SK-N-SH treated with all-trans-retinoic acid at 6 μM for 48 hours (cell line): ENCODE data around the gene SLC25A42.

Experiments
- ARNTL ChIP-seq: fragments of 450-650 bp; formaldehyde crosslinking; IDR thresholded peaks from 2 replicates; pipeline ENCODE4 v1.5.0; 2020; ENCODE audit warnings: low read depth, mild to moderate bottlenecking, moderate library complexity, borderline replicate concordance
- CSDC2 ChIP-seq: fragments of 250-450 bp; sonication (Bioruptor Pico); IDR thresholded peaks from 2 replicates; pipeline ENCODE4 v1.5.0; 2020; ENCODE audit warnings: mild to moderate bottlenecking, moderate library complexity
- ESRRG ChIP-seq: fragments of 250-450 bp; sonication (Bioruptor Pico); IDR thresholded peaks from 2 replicates; pipeline ENCODE4 v1.6.1; 2021; ENCODE audit warnings: mild to moderate bottlenecking
- GLIS3 ChIP-seq: fragments of 250-450 bp; sonication (Bioruptor Pico); IDR thresholded peaks from 2 replicates; pipeline ENCODE4 v1.5.0; 2020; ENCODE audit warnings: mild to moderate bottlenecking, moderate library complexity
- PPARA ChIP-seq: fragments of 250-450 bp; sonication (Bioruptor Pico); IDR thresholded peaks from 2 replicates; pipeline ENCODE4 v1.5.0; 2020; ENCODE audit warnings: mild to moderate bottlenecking, borderline replicate concordance
- SNAI2 ChIP-seq: fragments of 250-450 bp; sonication (Bioruptor Pico); IDR thresholded peaks from 2 replicates; pipeline ENCODE4 v1.5.0; 2020; ENCODE audit warnings: mild to moderate bottlenecking, moderate library complexity
- ZNF70 ChIP-seq: fragments of 450-650 bp; formaldehyde crosslinking; IDR thresholded peaks from 2 replicates; pipeline ENCODE4 v1.5.0; 2020; ENCODE audit warnings: mild to moderate bottlenecking, moderate library complexity
- ZNF8 ChIP-seq: fragments of 450-650 bp; formaldehyde crosslinking; IDR thresholded peaks from 2 replicates; pipeline ENCODE4 v1.5.0; 2020; ENCODE audit warnings: mild to moderate bottlenecking, moderate library complexity
- TF ChIP-seq, protein P1 (sequence below): fragments of 250-450 bp; sonication (Bioruptor Pico); IDR thresholded peaks from 2 replicates; pipeline ENCODE4 v1.8.0; 2021; ENCODE audit warnings: low read depth, mild to moderate bottlenecking, moderate library complexity, borderline replicate concordance
- TF ChIP-seq, protein P2 (sequence below): fragments of 250-450 bp; sonication (Bioruptor Pico); IDR thresholded peaks from 2 replicates; pipeline ENCODE4 v1.5.1; 2020; ENCODE audit warnings: low read depth, mild to moderate bottlenecking, moderate library complexity
- TF ChIP-seq, protein P3 (sequence below): fragments of 250-450 bp; sonication (Bioruptor Pico); IDR thresholded peaks from 2 replicates; pipeline ENCODE4 v1.8.0; 2020; ENCODE audit warnings: mild to moderate bottlenecking, moderate library complexity, borderline replicate concordance
- TF ChIP-seq, protein P4 (sequence below): fragments of 250-450 bp; sonication (Bioruptor Pico); IDR thresholded peaks from 2 replicates; pipeline ENCODE4 v1.5.0; 2020; ENCODE audit warnings: mild to moderate bottlenecking, moderate library complexity

DNA sequence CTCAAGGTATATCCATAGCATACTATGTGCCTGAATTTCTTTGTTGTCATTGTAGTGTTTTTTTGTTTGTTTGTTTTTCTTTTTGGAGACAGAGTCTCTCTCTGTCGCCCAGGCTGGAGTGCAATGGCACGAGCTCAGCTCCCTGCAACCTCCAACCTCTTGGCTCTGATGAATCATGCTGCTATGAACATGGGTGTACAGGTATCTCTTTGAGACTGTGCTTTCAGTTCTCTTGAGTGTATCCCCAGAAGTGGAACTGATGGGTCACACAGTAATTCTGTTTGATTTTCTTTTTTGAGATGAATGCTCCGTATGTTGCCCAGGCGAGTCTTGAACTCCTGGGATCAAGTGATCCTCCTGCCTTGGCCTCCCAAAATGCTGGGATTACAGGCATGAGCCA is 13.7 kb upstream of the SLC25A42 start:
- TF ChIP-seq GLIS3 (no peak), ZNF8 (CRISPR knock-in tag) (no peak), SNAI2 (CRISPR knock-in tag) (no peak), ZNF70 (no peak), CSDC2 (CRISPR knock-in tag) (no peak), ARNTL (CRISPR knock-in tag) (no peak), PPARA (no peak), ESRRG (no peak)
- TF ChIP-seq, protein P1, sequence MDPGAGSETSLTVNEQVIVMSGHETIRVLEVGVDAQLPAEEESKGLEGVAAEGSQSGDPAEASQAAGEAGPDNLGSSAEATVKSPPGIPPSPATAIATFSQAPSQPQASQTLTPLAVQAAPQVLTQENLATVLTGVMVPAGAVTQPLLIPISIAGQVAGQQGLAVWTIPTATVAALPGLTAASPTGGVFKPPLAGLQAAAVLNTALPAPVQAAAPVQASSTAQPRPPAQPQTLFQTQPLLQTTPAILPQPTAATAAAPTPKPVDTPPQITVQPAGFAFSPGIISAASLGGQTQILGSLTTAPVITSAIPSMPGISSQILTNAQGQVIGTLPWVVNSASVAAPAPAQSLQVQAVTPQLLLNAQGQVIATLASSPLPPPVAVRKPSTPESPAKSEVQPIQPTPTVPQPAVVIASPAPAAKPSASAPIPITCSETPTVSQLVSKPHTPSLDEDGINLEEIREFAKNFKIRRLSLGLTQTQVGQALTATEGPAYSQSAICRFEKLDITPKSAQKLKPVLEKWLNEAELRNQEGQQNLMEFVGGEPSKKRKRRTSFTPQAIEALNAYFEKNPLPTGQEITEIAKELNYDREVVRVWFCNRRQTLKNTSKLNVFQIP (CRISPR knock-in tag): no peak
- TF ChIP-seq, protein P2, sequence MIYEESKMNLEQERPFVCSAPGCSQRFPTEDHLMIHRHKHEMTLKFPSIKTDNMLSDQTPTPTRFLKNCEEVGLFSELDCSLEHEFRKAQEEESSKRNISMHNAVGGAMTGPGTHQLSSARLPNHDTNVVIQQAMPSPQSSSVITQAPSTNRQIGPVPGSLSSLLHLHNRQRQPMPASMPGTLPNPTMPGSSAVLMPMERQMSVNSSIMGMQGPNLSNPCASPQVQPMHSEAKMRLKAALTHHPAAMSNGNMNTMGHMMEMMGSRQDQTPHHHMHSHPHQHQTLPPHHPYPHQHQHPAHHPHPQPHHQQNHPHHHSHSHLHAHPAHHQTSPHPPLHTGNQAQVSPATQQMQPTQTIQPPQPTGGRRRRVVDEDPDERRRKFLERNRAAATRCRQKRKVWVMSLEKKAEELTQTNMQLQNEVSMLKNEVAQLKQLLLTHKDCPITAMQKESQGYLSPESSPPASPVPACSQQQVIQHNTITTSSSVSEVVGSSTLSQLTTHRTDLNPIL (CRISPR knock-in tag): no peak
- TF ChIP-seq, protein P3, sequence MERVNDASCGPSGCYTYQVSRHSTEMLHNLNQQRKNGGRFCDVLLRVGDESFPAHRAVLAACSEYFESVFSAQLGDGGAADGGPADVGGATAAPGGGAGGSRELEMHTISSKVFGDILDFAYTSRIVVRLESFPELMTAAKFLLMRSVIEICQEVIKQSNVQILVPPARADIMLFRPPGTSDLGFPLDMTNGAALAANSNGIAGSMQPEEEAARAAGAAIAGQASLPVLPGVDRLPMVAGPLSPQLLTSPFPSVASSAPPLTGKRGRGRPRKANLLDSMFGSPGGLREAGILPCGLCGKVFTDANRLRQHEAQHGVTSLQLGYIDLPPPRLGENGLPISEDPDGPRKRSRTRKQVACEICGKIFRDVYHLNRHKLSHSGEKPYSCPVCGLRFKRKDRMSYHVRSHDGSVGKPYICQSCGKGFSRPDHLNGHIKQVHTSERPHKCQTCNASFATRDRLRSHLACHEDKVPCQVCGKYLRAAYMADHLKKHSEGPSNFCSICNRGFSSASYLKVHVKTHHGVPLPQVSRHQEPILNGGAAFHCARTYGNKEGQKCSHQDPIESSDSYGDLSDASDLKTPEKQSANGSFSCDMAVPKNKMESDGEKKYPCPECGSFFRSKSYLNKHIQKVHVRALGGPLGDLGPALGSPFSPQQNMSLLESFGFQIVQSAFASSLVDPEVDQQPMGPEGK (CRISPR knock-in tag): no peak
- TF ChIP-seq, protein P4, sequence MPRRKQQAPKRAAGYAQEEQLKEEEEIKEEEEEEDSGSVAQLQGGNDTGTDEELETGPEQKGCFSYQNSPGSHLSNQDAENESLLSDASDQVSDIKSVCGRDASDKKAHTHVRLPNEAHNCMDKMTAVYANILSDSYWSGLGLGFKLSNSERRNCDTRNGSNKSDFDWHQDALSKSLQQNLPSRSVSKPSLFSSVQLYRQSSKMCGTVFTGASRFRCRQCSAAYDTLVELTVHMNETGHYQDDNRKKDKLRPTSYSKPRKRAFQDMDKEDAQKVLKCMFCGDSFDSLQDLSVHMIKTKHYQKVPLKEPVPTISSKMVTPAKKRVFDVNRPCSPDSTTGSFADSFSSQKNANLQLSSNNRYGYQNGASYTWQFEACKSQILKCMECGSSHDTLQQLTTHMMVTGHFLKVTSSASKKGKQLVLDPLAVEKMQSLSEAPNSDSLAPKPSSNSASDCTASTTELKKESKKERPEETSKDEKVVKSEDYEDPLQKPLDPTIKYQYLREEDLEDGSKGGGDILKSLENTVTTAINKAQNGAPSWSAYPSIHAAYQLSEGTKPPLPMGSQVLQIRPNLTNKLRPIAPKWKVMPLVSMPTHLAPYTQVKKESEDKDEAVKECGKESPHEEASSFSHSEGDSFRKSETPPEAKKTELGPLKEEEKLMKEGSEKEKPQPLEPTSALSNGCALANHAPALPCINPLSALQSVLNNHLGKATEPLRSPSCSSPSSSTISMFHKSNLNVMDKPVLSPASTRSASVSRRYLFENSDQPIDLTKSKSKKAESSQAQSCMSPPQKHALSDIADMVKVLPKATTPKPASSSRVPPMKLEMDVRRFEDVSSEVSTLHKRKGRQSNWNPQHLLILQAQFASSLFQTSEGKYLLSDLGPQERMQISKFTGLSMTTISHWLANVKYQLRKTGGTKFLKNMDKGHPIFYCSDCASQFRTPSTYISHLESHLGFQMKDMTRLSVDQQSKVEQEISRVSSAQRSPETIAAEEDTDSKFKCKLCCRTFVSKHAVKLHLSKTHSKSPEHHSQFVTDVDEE (CRISPR knock-in tag): no peak
